HG03045 (cell line): Measurements from ENCODE around the gene FOSL1.

ENCODE experiments used
- ATAC-seq: cut with Tn5 transposase; IDR thresholded peaks from one replicate; pipeline ENCODE4 v1.9.1; 2021; ENCODE audit warnings: mild to moderate bottlenecking, moderate library complexity; ENCODE audit not compliant: unreplicated experiment

FOSL1 gene

GRCh38 chr11:65883058-65883761 is 17.0 kb downstream of the FOSL1 start:
- ATAC-seq, result no peak

DNA sequence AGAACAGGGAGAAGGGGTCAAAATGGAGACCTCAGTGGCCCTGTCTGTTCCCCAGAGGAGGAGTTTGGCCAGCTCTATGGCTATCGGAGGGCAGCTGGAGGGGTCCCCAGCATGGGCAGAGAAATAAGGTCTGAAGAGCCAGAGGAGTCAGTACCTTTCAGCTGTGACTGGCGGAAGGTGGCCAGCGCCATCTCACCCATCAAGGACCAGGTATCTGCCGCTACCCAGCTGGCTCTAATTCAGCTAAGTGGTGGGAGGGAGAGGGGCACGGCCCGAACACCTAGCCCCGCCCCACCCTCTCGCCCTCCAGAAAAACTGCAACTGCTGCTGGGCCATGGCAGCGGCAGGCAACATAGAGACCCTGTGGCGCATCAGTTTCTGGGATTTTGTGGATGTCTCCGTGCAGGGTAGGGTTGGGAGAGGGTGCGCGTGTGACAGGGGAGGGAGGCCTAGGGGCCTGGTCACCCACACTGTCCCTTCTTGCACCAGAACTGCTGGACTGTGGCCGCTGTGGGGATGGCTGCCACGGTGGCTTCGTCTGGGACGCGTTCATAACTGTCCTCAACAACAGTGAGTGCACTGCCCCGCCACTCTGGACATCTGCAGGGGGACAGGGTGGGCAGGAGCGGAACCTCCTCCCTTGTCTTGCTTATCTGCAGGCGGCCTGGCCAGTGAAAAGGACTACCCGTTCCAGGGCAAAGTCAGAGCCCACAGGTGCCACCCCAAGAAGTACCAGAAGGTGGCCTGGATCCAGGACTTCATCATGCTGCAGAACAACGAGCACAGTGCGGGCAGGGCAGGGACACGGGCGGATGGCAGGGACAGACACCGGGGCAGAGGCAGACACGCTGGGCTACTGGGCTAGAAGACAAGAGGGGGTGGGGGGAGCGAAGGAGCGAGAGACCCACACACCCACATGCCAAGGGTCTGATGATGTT is 17.8 kb downstream of the FOSL1 start:
- ATAC-seq, result no peak

DNA sequence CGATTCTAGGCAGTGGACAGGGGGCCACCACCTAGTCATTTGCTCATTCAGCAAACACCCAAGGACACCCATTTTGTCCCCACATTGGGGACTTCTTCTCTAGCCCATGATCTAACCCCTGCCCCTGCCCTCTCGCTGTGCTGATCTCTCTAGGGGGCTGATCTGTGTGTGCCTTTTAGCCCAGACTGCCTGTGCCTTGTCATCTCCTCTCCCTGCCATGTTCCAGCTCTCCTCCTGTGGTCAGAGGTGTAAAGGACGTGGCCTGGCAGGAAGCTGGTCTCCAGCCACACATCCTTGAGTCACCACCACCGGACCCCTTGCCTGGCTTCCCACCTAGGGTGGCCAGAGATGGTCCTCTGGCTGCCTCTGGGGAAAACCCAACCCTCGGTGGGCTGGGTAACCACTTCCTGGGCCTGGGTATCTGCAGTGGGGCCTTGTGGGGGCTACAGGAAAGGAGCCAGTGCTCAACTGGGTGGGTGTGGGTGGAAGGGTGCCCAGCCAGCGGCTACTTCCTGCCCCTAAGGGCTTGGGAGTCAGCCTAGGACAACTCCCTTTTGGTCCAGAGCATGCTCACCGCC is 19.3 kb downstream of the FOSL1 start:
- ATAC-seq, result no peak

GRCh38 chr11:65880027-65880426 is 20.2 kb downstream of the FOSL1 start:
- no peak for ATAC-seq

DNA sequence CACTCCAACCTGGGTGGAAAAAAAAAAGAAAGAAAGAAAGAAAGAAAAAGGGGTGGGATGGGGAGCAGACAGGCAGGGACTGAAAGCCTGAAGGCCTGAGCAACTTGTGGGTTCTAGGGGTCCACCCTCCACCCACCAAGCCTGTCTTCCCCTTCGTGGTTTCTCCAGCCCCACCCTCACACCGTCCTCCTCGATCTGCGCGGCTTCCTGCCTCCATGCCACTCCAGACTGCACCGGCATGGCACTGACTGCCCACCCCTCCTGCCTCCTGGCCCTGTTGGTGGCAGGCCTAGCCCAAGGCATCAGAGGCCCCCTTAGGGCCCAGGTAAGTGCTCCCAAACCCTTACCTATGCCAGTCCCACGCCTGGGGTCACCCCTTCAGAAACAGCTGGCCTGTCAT is 20.6 kb downstream of the FOSL1 start, which contains the start of gene CTSW:
CTSW (plus strand) TSS at position 221 of the 400 bp plus-strand sequence; CDS start at position 239, 18 bp downstream.
- ATAC-seq, result no peak

DNA sequence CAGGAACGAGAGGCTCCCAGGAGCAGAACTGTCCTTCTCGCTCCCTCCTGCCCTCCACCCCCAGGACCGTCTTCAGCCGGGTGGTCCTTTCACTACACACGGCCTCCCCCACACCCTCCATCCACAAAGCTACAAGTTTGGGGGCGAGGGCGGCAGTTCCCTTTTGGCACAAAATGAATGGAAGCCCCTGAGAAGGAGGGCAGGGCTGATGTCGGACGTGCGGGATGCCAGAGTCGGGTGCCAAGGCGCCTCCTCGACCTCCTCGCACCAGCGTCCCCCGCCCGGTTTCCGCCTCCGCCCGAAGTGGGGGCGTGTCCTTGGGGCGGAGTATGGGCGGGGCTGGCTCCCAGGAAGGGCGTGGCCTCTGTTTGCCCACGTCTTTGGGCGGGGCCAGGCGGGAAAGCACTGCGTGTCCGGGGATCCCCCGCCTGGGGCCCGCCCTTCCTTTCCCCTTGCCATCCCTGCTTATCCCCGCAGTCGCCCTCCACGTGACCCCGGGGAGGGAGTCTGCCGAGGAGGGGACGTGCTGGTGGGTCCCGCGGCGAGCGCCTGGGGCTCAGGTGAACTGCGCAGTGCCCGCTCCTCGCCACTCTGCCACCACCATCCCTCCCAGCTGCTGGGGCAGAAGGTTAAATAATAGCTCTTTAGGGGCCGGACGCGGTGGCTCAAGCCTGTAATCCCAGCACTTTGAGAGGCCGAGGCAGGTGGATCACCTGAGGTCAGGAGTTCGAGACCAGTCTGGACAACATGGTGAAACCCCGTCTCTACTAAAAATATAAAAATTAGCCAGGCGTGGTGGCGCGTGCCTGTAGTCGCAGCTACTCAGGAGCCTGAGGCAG is 26.7 kb downstream of the FOSL1 start:
- ATAC-seq, result peak; percentile 71

DNA sequence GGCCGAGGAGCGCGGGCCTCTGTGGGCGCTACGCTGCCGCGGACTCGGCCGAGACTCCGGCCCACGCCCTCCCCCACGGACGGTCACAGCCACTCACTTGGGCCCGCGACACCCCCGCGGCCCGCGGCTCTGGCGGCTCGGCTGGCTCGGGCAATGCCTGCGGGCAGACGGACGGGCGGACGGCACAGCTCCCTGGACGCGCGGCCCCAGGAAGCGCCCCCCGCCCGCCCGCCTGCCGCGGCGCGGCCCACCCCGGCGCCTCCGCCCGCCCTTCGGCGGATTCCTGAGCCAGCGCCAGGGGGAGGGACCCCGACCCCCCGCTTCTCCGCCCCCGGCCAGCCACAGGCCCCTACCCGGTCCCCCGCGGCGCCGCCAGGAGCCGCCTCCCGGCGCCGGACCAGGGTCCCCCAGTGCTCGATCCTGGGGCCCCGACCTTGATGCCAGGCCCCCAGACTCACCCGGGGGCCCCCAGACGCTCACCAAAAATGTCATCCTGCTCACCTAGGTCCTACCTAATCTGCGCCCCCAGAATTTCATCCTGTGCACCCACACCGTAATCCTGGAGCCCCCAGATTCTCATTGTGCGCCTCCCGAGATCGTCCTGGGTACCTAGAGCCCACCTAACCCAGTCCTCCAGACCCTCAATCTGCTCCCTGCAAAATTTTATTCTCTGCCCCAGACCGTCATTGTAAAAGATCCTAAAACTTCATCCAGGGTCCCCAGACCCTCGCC is 27.4 kb downstream of the FOSL1 start, which contains the start of gene EFEMP2:
EFEMP2 (minus strand) TSS at position 215 of the 732 bp plus-strand sequence. CDS start 446 bp downstream, outside the sequence.
- ATAC-seq, result no peak

DNA sequence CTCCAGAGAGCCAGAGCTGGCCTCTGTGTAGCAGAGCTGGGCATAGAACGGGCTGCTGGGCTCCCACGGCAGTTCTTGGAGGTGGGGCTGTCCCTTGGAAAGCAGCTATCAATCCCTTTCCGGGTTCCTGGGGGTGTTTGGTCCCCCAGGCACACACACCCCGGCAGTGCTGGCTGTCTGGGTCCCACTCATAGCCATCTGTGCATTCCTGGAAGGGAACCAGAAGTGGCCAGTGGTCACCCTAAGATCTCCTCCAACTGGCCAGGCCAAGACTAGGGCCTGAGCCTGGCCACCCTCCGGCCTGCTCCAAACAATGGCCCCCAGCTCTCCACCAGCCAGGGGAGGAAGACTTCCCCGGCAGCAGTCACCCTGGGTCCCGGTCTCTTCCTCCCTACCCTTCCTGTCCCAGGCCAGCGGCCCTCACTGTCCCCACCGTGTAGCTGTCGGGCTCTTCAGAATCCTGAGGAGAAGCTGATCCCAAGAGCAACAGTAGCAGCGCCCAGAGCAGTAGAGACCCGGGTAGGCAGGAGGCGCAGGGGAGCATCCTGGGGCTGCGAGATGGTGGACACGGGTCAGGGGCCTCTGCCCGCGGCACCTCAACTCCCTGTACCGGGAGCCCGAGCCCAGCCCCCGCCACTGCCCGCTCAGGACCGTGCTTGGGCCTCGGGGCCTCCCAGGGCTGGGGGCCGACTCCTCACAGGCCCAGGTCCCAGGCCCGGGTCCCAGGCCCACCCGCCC is 28.2 kb downstream of the FOSL1 start:
- ATAC-seq, result no peak

DNA sequence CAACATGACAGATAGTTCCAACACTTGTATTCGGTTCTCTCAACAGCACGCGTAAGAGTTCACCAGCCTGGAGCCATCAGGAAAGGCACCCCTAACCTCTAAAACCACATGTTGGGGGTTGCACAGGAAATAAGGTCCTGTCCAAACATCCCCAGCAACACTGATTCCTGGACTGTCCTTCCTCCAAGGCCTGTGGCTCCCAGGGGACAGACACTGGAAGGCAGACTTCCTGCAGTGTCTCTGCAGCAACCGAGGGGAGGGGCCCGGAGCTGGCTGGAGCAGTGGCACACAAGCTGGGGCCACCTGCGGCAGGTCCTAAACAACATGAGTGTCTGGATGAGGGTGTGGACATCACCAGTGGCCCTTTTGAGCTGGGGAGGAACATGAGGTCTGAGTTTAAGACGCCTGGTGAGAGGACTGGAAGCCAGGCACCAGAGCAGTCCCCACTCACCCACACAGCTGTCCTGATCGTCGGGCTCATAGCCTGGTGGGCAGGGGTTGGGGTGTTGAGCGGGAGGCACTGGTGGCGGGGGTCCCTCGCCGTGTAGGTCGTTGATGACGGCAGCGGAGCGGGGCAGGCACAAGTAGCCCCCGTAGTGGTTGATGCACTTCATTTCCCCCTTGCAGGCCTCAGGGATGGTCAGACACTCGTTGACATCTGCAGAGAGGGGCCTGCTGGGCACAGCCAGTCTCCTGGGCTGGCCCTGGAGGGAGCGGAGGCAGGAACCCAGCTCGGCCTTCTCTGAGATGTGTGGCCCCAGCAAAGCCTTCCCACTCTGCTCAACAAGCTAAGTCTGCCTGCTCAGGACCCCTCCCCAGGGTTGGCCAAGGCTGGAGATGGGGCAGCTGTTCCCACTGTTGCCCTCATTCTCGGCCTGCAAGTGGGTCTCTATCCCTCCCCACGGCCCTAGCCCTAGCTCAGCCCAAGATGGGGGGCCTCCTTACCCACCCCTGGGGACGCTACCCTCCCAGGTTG is 29.2 kb downstream of the FOSL1 start:
- ATAC-seq, result no peak

DNA sequence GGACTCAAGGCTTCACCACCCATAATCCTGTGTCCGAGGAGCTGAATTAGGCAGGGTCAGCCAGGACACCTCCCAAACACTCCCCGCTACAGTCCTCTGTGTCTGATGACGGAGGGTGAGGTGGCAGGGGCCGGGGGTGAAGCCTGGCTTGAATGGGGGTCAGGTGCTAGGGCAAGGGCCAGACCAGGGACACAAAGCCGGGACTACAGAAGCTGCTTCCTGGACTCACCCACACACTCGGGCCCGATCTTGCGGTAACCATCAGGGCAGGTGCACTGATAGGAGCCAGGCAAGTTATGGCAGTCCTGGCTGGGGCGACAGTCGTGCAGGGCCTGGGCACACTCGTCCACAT is 29.9 kb downstream of the FOSL1 start:
- ATAC-seq, result no peak

DNA sequence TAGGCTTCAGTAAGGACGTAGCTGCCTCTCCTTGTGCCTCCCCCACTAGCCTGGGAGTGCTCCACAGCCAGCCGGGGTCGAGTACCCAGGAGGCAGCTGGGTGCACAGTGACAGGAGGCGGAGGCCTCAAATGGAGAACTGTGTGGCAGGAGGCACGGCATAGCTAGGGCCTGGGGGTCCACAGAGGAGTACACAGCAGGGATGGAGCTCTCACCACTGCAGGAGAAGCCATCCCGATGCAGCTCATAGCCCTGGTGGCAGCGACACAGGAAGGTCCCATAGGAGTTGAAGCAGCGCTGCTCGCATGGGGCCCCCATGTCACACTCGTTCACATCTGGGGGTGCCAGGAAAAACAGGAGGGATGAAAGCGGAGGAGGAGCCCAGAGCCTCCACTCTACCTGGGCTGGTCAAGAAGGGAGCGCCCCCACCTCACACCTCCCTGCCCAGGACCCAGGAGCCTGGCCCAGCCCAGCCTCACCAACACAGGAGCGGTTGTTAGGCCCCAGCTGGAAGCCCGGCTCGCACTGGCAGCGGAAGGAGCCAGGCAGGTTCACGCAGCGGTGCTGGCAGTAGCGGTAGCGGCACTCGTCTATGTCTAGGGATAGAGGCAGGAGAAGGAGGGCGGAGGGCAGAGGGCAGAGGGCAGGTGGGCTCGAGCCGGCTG is 30.4 kb downstream of the FOSL1 start:
- ATAC-seq, result no peak

DNA sequence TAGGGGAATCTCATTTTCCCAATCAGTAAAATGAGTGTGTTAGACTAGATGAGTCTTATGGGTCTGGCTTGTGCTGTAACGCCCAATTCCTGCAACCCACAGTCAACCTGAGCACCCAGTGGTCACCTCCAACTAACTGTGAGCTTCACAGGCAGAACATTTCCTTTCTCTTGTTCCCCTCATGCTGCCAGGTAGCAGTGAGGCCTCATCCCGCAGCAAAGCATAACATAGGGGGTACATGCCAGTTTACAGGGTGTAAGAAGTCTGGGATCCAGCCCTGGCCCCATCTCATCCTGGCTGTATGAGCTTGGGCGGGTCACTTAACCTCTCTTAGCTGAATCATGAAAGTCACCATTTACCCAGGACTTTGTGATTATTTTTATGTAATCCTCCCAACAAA is 31.3 kb downstream of the FOSL1 start:
- no peak for ATAC-seq

- no peak for ATAC-seq
Observed at GRCh38 chr11:65868076-65868667, 32.0 kb downstream of the FOSL1 start.

GRCh38 chr11:65867284-65868071 is 32.7 kb downstream of the FOSL1 start:
- no peak for ATAC-seq

DNA sequence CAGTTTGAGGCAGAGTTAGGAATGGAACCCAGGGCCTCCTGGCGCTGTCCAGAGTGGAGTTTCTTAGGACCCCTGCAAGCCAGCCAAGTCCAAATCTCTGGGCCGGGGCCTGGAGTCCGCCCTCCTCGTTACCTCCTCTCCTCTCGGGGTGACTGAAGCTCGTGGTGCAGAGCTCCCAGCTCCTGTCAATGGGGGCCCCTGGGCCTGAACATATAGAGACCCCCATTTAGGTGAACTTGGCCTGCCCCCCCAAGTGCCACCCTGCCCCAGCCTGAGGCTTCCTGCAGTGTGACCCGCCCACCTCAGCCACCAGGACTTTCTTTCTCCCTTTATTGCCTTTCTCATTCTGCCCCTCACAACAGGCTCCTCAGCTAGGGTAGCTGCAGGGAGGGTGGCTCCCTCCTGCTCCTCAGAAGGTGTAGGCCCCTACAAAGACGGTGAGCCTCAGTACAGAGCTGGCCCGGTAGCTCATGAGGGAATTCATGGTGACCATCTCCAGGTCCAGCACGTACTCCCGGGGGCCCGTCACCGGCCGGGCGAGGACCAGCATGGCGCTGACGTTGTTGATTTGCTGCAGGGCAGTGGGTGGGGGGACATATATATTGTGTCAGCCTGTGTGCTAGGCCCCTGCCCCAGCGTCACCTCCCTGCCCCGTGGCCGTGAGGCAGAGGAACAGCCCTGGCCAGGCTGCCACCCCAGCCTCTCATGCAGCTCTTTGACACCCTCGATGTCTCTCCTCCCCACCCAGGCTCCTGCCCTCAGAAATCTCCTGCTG is 33.5 kb downstream of the FOSL1 start:
- ATAC-seq, result no peak
